Psoas muscle (tissue), 8 donors: ENCODE measurements around the gene COMTD1. TPM values are rescaled to one million over a fixed set of nuclear protein-coding genes. Genes with fewer than 3 reads are reported as not detected.

Source experiments
- ATAC-seq, 4 donors: fragments of 200-7000 bp; cut with Tn5 transposase; one replicate each; pipeline ENCODE4 v1.9.1; 2020; ENCODE audit warnings: moderate library complexity in 3 of 4, mild to moderate bottlenecking in 2 of 4
- DNase-seq, 2 donors: peaks; one replicate each; pipeline ENCODE4 v3.0.0-alpha.2; 2020
- H3K27ac ChIP-seq: fragments of 200-600 bp; one replicate; pipeline ENCODE4 v1.8.0; 2022
- H3K27me3 ChIP-seq, 3 donors: fragments of 200-600 bp in 1 of 3; one replicate each; pipeline versions ENCODE4 v1.6.1 to v1.8.0; 2013 to 2022; ENCODE audit warnings: low read length in 2 of 3, mild to moderate bottlenecking in 2 of 3, moderate library complexity in 1 of 3; ENCODE audit not compliant: insufficient read depth in 3 of 3
- H3K36me3 ChIP-seq, 2 donors: fragments of 200-600 bp in 1 of 2; one replicate each; pipeline versions ENCODE4 v1.6.1 to v1.8.0; 2013 to 2022; ENCODE audit warnings: low read depth in 1 of 2, mild to moderate bottlenecking in 1 of 2, moderate library complexity in 1 of 2; ENCODE audit not compliant: insufficient read depth in 1 of 2
- H3K4me1 ChIP-seq: fragments of 200-600 bp; one replicate; pipeline ENCODE4 v1.8.0; 2022
- H3K4me3 ChIP-seq: fragments of 200-600 bp; one replicate; pipeline ENCODE4 v1.8.0; 2022; ENCODE audit warnings: mild to moderate bottlenecking
- H3K9me3 ChIP-seq: fragments of 200-600 bp; one replicate; pipeline ENCODE4 v1.8.0; 2022
- CTCF ChIP-seq: fragments of 200-600 bp; IDR thresholded peaks from one replicate; pipeline ENCODE4 v1.8.0; 2022; ENCODE audit warnings: antibody characterized with exemption
- WGBS, 3 donors: extraction: QIAGEN DNeasy Blood & Tissue Kit; methylation state at CpG; one replicate each; pipeline versions ENCODE4 v1.1.6 to v1.1.7; 2013; 5-methylcytosine and 5-hydroxymethylcytosine counted together
- intact Hi-C, 2 donors: fragments of 100-400 bp; cut with DNase I; formaldehyde crosslinking; loops; one replicate each; pipeline versions ENCODE4 v1.11.0 to v1.14.2; 2022
- polyA plus RNA-seq, 3 donors: library from polyadenylated mRNA; stranded (reverse); fragments of 200-250 nt; gene quantifications; one replicate each; pipeline ENCODE4 v1.2.3, GENCODE V29; 2013
- total RNA-seq, 4 donors: library from RNA; stranded (reverse); fragmentation: NEBNext Ultra II Directional in 2 of 4; extraction: Animal tissue kit (Norgen Biotek cat#: 25700) in 2 of 4; gene quantifications; one replicate each; pipeline versions ENCODE4 v1.2.1 to v1.2.4, GENCODE V29; 2021 to 2023
- donor health status: healthy with polysubstance abuse.
- donor health status: DM: no; HTN: no; CAD: no; lungs with moderate emphysema.
- donor health status: Bipolar disorder and iron deficiency.
- donor health status: healthy.
- donor health status: DM: yes; HTN: yes; CAD: no.
- donor health status: DM: no; HTN: no; CAD: no.
- donor health status: DM: no; HTN: no; CAD: no.
- donor health status: DM: yes; HTN: yes; CAD: no.

COMTD1 gene
- total and polyA plus RNA-seq, 7 donors, result 5.8 to 54.7 (median 24.0) TPM

GRCh38 chr10:75266945-75267344, 31.2 kb upstream of the COMTD1 start:
- H3K4me3 ChIP-seq, result no peak overlapping the region
- H3K36me3 ChIP-seq, result no peaks in the 10 kb centered on the region
- no peak for TF ChIP-seq CTCF
- 55 to 67% (median 57%) methylated on average over 5 of the region's 5 CpGs for WGBS, 3 donors
- no peak overlapping the region for H3K27ac ChIP-seq
- intact Hi-C loops, result no loop called here
- H3K9me3 ChIP-seq, result no peaks in the 10 kb centered on the region
- no peaks in the 10 kb centered on the region for H3K27me3 ChIP-seq
- no peaks in the 10 kb centered on the region for H3K4me1 ChIP-seq
- no peak for DNase-seq
- no peak for ATAC-seq

- no peak for DNase-seq
- intact Hi-C loops, result no loop called here
- Histone ChIP-seq H3K4me3 (no peak overlapping the region), H3K27ac (no peak overlapping the region), H3K4me1 (no peaks in the 10 kb centered on the region), H3K27me3 (no peaks in the 10 kb centered on the region), H3K36me3 (no peaks in the 10 kb centered on the region), H3K9me3 (no peaks in the 10 kb centered on the region)
- 62 to 79% (median 66%) methylated on average over 6 of the region's 6 CpGs for WGBS, 3 donors
- ATAC-seq, result no peak
- no peak for TF ChIP-seq CTCF
Measured at GRCh38 chr10:75265856-75266255, 30.1 kb upstream of the COMTD1 start.

- ATAC-seq, result no peak
- Histone ChIP-seq H3K27me3 (no peaks in the 10 kb centered on the region), H3K4me1 (no peaks in the 10 kb centered on the region), H3K9me3 (no peaks in the 10 kb centered on the region), H3K36me3 (no peaks in the 10 kb centered on the region), H3K27ac (no peak overlapping the region), H3K4me3 (no peak overlapping the region)
- 92 to 100% (median 100%) methylated on average over 1 of the region's 1 CpG for WGBS, 3 donors
- no peak for TF ChIP-seq CTCF
- DNase-seq, result no peak
- intact Hi-C loops, result no loop called here
Measured at GRCh38 chr10:75263806-75264205, 28.0 kb upstream of the COMTD1 start.

- WGBS, 3 donors, result 32 to 46% (median 33%) methylated on average over 25 of the region's 25 CpGs
- intact Hi-C loops, result no loop called here
- TF ChIP-seq CTCF, result no peak
- no peak for DNase-seq
- Histone ChIP-seq H3K36me3 (no peaks in the 10 kb centered on the region), H3K4me1 (no peaks in the 10 kb centered on the region), H3K27ac (no peak overlapping the region), H3K4me3 (no peak overlapping the region), H3K27me3 (no peaks in the 10 kb centered on the region), H3K9me3 (no peaks in the 10 kb centered on the region)
- ATAC-seq, result no peak
Measured at GRCh38 chr10:75261813-75262705, 26.3 kb upstream of the COMTD1 start.
